Measurements from ENCODE around the gene FMNL2.

Gene FMNL2

GRCh38 chr2:152452256-152452973 is 117.4 kb downstream of the FMNL2 start:
- DNase-seq = no peak

GRCh38 chr2:152453129-152453911 is 118.3 kb downstream of the FMNL2 start:
- DNase-seq = no peak

- DNase-seq = no peak
Measured at GRCh38 chr2:152454371-152454770, 119.4 kb downstream of the FMNL2 start.

- DNase-seq = no peak
Measured at GRCh38 chr2:152454960-152455359, 120.0 kb downstream of the FMNL2 start.

GRCh38 chr2:152455738-152456137 is 120.8 kb downstream of the FMNL2 start:
- DNase-seq = no peak

- DNase-seq = no peak
Measured at GRCh38 chr2:152456262-152456661, 121.3 kb downstream of the FMNL2 start.

GRCh38 chr2:152458441-152458940 is 123.5 kb downstream of the FMNL2 start:
- no peak for DNase-seq

- DNase-seq = no peak
Measured at GRCh38 chr2:152459091-152459490, 124.1 kb downstream of the FMNL2 start.

GRCh38 chr2:152460567-152460966 is 125.6 kb downstream of the FMNL2 start:
- DNase-seq = no peak

GRCh38 chr2:152462120-152462519 is 127.1 kb downstream of the FMNL2 start:
- DNase-seq = no peak

- DNase-seq = no peak
Measured at GRCh38 chr2:152462779-152463178, 127.8 kb downstream of the FMNL2 start.

- no peak for DNase-seq
Measured at GRCh38 chr2:152464851-152465470, 130.0 kb downstream of the FMNL2 start.

GRCh38 chr2:152465541-152465940 is 130.6 kb downstream of the FMNL2 start:
- no peak for DNase-seq

- DNase-seq = no peak
Measured at GRCh38 chr2:152466041-152466440, 131.1 kb downstream of the FMNL2 start.

- peak in 1 of 2 donors; percentile 14 for DNase-seq
Measured at GRCh38 chr2:152466980-152467676, 132.2 kb downstream of the FMNL2 start.

GRCh38 chr2:152467677-152468410 is 132.9 kb downstream of the FMNL2 start:
- no peak for DNase-seq

- DNase-seq = peak in 1 of 2 donors; percentile 6
Measured at GRCh38 chr2:152468899-152469692, 134.1 kb downstream of the FMNL2 start.

- no peak for DNase-seq
Measured at GRCh38 chr2:152470861-152471854, 136.2 kb downstream of the FMNL2 start.

- DNase-seq = no peak
Measured at GRCh38 chr2:152472481-152472887, 137.5 kb downstream of the FMNL2 start.

All from CD4-positive, alpha-beta T cell treated with Interleukin-1 beta for 1 hour (primary cell).